ENCODE measurements around the gene GATA5.

The GATA5 gene

GRCh38 chr20:62470459-62470858 lies 5.3 kb downstream of the GATA5 start:
- no peak for DNase-seq

DNA sequence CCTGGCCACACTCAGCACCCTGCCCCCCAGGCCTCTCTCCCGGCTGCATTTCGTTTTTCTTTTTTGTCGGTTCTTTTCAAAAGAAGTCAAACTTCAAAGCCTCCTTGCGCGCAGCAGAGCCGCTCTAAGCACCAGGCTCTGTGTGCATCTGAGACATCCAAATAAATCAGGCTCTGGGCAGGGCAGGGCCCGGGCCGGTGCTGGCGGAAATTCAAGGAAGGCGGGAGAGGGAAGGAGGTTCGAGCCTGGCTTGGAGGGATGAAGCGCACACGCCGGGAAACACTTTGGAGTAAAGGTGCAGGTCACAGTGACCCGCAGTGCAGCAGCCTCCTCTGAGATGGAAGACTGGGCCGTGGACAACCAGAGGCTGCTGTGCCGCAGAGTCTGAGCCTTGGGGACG lies 5.8 kb downstream of the GATA5 start:
- DNase-seq = no peak

DNA sequence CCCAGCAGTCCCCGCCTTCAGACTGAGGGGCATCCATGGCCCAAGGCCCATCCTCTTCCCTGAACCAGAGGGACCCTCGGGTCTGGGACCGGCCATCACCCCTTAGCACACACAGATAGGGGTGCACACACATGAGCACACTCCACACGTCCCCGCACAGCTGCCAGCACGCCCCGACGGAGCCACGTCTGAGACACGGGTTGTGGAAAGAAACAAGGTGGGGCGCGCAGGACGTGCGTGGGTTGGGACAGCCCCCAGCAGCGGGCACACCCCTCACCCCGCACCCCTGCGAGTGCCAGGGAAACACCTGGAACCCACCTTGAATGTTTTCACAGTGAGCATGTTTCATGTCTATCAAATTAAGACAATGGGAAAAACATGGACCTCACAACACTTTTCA lies 6.4 kb downstream of the GATA5 start:
- DNase-seq = no peak

DNA sequence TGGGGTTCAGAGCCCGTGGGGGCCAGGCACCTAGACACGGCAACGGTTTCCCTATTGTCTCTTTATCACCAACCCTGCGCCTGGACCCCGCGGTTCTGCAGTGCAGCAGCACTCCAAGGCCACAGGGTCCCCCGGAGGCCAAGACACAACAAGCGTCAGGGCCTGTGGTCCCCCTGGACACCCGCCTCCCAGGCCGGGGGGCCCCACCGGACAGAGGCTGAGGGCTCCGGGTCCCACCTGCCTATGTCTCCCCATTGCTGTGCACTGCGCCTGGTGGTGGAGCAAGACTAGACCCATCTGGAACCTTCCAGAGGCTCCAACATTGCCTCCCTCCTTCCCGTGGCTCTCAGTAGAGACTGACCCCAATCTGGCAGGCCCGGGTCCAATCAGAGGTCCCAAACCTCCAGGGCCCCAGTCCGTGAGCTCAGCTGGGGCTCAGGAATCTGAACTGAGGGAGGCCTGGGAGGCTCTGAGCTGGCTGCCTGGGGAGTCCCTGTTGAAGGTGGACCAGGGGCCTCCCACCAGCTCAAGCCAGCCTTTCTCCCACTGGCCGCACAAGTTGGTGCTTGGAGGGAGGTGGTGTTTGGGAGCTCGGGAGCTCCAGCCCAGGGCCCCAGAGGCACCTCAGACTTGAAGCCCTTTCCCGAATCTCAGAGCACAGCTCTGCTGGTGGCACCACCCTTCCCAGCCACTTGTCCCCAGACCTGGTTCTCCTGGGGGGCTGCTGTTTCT lies 8.8 kb downstream of the GATA5 start:
- no peak for DNase-seq

DNA sequence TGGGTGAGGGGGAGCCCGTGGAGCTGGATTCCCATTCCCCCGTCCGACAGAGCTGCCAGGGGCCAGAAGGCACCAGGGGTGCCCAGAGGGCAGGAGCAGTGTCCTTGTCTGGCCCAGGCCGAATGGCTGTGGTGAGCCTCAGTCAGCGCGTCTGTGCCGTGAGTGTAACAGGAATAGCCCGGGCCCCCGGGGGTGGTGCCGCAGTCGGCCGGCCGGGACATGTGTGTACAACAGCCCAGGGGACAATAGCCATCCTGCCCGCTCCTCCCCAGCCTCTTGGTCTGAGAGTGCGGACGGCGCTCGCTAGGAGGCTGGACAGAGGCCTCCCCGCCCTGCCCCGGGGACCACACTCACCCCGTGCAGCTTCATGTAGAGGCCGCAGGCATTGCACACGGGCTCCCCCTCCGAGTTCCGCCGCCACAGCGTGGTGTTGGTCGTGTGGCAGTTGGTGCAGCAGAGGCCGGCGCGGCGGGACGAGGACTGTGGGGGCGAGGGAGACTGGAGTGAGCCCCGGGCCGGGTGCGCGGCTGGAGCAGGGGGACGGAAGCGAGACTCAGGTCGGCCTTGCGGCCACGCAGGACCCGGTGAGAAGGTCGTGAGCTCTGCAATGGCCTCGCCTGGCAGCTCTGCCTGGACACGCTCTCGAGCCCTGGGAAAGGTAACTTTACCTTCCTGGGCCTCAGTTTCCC lies 9.6 kb downstream of the GATA5 start:
- no peak for DNase-seq

- DNase-seq = no peak
These were observed 10.8 kb downstream of the GATA5 start for GRCh38 chr20:62464990-62465389.

GRCh38 chr20:62464425-62464770 lies 11.4 kb downstream of the GATA5 start:
- DNase-seq = no peak

- no peak for DNase-seq
These were observed 12.0 kb downstream of the GATA5 start for GRCh38 chr20:62463651-62464424.

- no peak for DNase-seq
These were observed 12.7 kb downstream of the GATA5 start for GRCh38 chr20:62462976-62463592.

GRCh38 chr20:62461834-62462233 lies 14.0 kb downstream of the GATA5 start:
- no peak for DNase-seq

DNA sequence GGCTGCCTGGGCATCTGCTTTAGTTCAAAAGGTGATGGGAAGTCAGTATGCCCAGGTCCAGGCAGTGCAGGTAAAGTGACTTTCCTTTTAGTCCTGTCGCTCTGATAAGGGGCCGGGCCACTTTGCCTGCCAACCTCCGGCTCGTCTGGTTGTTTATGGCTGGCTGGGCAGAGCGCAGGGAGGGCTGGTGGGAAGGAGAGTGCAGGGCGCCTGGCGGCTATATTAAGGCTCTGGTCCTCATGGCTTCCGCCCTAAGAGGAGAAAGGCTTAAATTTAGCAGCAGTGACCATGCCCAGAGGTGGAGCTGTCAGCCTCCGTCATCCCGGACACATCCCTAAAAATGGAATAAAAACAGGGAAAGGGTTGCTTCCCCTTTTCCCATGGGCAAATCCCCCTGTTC lies 14.6 kb downstream of the GATA5 start:
- no peak for DNase-seq

DNA sequence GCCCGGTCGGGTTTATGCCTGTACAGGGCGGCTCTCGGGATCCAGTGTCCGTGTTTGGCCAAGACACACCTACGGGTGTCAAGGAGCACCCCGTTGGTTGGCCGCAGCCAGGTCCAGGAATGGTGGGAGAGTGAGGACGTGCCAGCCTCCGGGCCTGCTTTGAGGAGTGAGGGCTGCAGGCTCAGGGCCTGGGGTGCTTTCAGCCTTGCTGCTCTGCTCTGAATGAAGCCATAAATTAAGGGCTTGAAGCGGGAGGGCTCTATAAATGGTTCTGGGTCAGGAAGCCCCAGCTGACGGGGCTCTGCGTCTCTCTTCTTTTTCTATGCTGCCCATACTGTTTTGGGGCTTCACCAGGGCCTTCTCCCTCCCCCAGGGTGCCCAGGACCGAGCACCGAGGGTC lies 15.1 kb downstream of the GATA5 start:
- DNase-seq = no peak

- DNase-seq = no peak
These were observed 16.3 kb downstream of the GATA5 start for GRCh38 chr20:62459488-62459887.

DNA sequence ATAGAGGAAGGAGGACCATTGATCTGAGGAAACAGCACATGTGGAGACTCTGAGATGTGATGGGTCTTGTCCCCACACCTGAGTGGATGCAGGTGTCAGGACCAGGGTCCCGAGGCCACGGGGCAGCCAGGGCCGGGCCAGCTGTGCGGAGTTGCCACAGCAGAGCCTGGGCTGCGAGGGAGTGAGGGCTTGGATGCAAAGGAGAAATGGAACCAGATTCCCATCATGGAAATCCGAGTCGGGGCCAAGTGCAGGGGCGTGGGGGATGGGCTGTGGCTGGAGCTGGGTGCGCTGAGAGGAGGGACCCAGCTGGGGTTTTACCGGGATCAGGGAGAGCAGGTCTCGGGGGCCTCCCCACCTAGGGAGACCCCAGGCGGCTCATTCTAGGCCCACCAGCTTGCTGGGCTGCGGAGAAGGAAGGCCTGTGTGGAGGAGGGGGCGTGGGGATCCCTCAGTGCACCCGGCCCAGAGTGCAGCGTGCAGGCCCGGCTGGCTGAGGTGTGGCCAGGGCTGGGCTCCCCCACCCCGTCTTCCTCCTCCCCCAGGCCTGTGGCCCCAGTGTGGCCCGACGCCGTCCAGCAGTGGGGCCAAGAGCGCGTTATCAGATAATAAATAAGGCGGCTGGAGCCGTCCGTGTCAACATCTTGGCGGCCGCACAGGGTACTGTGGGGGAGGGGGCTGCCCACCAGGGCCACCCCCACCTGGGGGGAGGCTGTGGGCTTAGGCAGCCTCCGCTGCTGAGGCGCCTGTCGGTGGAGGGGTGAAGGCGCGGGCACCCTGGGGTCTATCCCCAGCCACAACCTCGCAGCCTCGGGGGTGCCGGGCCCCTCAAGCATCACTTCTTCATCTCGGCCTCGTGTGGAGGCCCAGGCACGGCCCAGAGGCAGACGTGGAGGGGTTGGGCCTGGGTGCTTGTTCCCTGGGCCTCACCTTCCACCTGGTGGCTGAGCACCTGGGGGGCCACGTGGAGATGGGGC lies 17.2 kb downstream of the GATA5 start:
- DNase-seq = no peak

- no peak for DNase-seq
These were observed 18.0 kb downstream of the GATA5 start for GRCh38 chr20:62457831-62458230.

- DNase-seq = no peak
These were observed 18.7 kb downstream of the GATA5 start for GRCh38 chr20:62457098-62457497.

DNA sequence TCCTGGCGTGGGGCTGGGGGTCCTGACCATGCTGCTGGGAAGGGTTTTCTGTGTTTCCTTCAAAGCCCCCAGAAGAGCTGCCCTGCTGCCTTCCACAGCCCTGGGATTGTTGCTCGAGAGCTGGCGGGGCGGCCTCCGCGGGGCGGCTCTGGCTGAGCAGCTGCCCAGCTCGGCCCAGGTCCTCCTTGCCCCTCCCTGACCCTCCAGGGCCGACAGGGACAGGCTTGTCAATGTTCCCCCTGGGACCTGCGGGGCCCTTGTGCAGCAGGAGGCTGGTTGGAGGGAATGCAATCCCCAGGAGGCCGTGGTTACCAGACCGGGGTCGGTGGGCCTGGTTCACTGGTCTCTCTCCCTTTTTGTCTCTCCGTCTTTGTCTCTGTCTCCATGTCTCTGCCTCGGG lies 19.9 kb downstream of the GATA5 start:
- DNase-seq = no peak

DNA sequence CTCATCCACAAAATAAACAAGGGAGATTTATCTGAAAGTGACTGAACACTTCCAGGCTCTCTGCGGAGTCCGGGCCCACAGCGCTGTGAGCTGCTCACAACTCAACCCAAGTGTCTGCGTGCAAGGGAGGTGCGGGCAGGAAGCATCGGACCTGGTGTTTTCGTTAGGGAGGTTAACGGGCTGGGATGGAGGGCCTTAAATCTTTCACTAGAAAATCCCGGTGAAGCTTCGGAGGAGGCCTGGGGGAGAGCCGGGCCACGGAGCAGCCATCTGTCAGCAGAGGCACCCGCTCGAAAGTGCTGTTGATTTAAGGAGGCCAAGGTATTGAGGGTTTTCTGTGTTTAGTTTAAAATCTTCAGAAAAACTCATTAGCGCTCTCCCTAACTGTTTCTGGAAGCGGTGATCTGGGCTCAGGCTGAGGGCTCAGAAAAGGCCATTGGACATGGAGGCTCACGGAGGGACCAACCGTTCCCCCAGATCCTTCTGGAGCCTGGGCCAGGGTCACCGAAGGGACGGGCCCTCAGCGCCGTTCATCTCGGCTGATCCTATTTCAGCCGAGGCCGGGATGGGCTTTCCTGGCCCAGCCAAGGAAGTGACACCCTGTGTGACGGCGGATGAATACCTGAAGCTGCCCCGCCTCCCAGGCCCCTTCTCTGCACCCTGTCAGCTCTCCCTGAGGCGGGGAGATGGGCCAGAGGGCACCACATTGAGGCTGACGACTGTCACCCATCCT lies 20.7 kb downstream of the GATA5 start:
- no peak for DNase-seq

GRCh38 chr20:62453186-62453808 lies 22.5 kb downstream of the GATA5 start:
- DNase-seq = no peak

- no peak for DNase-seq
These were observed 23.2 kb downstream of the GATA5 start for GRCh38 chr20:62452475-62453095.
